Erythroblast (primary cell): Measurements from ENCODE around the gene SBNO2.

ENCODE experiments used
- GATA1 ChIP-seq: IDR thresholded peaks from 2 replicates; pipeline ENCODE4 v1.6.1; 2011; ENCODE audit warnings: low read depth, mild to moderate bottlenecking, control low read depth, low read length, moderate library complexity
- POLR2A ChIP-seq: IDR thresholded peaks from 2 replicates; pipeline ENCODE4 v1.6.1; 2011; ENCODE audit warnings: mild to moderate bottlenecking, low read length

DNA sequence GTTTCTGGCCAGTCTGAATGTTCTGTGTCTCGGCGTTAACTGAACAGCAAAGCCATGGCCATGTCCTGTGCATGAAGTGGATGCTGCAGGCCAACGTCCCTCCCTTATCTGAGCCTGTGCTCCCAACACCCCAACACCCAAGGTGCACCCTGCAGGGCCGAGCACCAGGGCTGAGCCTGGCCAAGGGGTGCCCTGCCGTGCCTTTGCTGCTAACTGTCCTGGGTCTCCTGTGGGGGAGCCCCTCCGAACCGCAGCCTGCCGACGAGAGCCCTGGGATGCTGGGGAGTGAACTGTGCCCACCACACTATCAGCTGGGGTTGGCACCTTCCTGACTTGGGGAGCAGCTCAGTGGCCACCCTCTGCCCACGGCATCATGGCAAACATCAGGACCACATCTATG, 52.7 kb downstream of the SBNO2 start:
- no peak for TF ChIP-seq GATA1
- no peak for TF ChIP-seq POLR2A
